ENCODE measurements around the gene LRRK1.

LRRK1 gene

DNA sequence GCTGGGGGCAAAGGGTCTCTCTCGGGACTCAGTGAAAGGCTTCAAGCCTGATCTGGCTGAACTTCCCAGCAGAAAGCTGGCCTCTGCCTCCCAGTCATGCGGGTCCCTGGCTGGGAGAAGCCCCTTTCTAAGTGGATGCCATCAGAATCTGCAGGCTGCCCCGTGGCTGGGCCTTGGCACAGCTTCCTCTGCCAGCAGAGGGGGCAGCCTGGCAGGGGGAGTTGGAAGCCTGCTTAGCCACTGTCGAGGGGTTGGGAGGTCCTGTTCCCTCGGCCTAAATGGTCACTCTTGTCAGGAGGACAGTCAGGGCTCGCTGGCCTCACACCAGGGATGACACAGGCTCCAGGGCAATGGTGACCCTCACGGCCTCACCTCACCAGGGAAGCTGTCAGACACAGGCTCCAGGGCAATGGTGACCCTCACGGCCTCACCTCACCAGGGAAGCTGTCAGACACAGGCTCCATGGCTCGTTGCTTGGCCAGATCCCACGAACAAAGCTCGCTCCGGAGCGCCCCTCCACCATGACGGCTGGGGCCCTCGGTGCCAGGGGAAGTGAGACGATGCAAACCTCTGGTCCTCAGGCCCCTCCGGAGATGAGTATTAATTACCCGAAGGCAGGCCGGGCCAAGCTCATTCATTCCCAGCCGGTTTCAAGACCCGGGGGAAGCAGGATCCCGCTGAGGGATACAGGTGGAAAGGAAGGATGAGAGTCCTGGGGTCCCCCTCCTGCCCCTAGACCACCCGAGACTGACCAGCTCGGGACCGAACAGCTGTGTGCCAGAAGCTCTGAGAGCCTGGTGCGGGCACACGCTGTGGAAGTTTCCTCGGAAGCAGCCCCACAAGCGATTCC, 181.7 kb downstream of the LRRK1 start:
- no peak for DNase-seq

- DNase-seq: no peak
Observed at GRCh38 chr15:101101676-101102075, 182.5 kb downstream of the LRRK1 start.

DNA sequence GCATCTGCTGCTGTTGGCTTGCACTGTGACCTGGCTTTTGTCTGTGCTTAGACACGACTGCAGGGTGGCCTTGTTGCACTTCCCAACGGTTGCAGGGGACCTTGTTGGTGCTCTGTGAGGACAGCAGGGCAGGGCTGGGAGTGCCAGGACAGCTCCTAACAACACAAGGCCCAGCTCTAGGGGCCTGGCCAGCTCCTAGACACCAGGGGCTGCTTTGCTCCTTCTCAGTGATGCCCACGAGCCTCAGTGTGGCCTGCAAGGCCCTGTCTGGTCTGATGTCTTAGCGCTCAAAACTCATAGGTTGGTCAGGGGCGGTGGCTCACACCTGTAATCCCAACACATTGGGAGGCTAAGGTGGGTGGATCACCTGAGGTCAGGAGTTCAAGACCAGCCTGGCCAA, 183.6 kb downstream of the LRRK1 start:
- no peak for DNase-seq

DNA sequence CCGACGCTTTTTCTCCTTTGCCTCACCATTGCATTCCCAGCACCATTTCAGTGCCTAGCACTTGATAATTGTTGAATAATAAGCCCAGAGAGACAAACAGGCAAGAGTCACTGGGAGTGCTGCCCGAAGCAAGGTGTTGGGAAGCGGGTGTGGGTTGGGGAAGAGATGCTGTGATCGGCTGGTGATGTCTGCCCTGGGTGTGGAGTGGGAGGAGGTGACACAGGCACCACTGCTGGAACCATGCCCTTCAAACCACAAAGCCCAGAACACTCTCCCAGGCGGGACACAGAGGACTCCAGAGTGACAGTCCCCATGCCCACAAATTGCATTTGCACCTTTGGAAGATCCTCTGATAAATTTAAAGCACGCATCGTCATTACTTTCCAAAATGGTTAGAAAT, 184.4 kb downstream of the LRRK1 start:
- DNase-seq: no peak

GRCh38 chr15:101104141-101104540, 185.0 kb downstream of the LRRK1 start:
- DNase-seq: no peak

- DNase-seq: no peak
Observed at GRCh38 chr15:101105059-101105891, 186.1 kb downstream of the LRRK1 start.

DNA sequence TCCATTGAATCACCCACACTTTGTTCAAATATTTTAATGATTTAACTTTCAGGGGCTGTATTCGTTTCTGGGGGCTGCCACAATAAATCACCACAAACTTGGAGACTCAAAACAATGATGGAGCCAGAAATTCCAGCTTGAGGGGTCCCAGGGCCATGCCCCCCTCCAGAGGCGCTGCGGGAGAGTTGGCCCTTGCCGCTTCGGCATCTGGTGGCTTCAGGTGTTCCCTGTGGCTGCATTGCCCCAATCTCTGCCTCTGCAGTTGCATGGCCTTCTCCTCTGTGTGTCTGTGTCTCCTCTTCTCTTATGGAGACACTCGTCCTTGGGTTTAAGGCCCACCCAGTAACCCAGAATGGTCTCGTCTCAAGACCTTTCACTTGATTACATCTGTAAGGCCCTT, 187.9 kb downstream of the LRRK1 start:
- DNase-seq: no peak

DNA sequence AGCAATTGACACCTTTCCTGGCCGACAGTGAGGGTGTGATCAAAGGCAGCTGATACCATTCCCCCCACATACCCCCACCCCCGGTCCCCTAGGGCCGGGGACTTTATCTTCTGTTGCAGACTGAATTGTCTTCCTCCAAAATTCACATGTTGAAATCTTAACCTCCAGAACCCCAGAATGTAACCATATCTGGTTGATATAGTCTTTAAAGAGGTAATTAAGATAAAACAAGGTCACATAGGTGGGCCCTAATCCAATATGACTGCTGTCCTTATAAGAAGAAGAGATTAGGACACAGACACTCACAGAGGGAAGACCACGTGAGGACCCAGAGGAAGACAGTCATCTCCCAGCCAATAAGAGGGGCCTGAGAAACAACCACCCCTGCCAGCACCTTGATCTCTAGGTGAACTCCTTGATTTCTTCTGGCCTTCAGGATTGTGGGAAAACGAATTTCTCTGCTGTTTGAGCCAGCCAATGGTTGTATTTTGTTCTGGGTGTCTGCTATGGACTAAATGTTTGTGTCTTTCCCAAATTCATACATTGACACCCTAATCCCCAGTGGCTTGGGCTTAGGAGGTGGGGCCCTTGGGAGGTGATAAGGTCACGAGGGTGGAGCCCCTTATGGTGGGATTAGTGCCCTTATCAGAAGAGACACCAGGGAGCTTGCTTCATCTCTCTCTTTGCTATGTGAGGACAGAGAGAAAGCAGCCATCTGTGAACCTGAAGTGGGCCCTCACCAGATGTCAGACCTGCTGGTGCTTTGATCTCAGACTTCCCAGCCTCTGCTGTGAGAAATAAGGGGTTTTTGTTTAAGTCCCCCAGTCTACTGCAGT, 188.7 kb downstream of the LRRK1 start:
- no peak for DNase-seq

- DNase-seq: no peak
Observed at GRCh38 chr15:101108461-101108775, 189.3 kb downstream of the LRRK1 start.

- no peak for DNase-seq
Observed at GRCh38 chr15:101108791-101109190, 189.6 kb downstream of the LRRK1 start.

DNA sequence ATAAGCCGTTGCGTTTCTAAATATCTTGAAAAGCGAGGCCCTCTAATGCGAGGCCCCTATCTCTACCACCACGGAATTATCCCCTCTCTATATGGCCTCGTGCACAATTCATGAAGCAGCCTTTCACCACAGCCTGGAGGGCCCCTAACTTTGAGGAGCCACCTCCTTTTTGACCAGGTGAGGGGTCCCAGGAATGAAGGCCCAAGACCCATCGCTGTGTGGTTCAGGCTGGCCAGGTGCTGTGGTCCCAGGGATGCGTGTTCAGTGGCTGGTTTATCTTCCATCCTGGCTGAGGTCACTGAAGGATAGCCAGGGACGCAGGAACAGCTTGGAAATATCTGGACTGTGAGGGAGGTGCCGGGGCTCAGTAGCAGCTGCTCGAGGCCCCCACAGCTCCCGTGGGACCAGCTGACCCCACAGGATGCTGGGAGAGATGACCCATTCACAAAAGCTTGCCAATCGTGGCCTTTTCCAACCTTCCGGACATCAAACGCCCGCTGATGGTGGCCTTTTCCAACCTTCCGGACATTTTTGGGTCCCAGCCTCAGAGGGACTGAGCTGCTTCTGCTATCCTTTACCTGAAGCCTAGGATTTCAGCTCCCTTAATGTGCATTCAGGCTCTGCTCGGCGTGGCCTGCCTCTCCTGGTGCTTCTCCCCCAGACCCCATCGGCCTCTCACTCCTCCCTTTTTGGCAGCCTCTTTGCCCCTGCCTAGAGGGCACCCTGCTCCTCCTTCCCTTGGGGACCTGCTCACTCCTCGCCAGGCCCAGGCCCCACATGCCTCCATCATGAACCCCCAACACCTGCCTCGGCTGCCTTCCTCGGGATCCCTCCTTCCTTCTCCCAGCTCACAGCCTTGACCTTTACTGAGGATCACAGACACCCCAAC, 191.8 kb downstream of the LRRK1 start:
- no peak for DNase-seq

GRCh38 chr15:101111570-101112262, 192.6 kb downstream of the LRRK1 start:
- no peak for DNase-seq

- DNase-seq: no peak
Observed at GRCh38 chr15:101112336-101113113, 193.4 kb downstream of the LRRK1 start.

GRCh38 chr15:101113114-101114005, 194.2 kb downstream of the LRRK1 start:
- DNase-seq: no peak

DNA sequence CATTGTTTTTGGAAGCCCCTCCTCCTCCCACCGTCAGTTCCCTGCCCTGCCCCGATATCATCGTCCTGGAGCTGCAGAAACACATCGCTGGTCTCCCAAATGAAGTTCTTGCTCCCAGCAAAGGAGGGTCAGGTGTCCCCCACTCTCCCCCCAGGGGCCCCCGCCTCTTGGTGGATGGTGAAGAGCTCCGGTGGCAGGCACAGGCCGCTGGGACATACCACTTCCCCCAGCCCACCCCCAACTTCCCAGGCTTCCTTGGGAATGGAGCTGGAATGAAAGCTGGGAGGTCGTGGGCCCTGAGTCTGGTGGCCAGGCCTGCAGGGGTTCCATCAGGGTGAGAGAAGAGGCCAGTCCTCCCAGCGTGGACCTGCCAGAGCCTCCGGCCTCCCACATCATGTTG, 195.0 kb downstream of the LRRK1 start:
- DNase-seq: no peak

- no peak for DNase-seq
Observed at GRCh38 chr15:101114610-101115009, 195.5 kb downstream of the LRRK1 start.

DNA sequence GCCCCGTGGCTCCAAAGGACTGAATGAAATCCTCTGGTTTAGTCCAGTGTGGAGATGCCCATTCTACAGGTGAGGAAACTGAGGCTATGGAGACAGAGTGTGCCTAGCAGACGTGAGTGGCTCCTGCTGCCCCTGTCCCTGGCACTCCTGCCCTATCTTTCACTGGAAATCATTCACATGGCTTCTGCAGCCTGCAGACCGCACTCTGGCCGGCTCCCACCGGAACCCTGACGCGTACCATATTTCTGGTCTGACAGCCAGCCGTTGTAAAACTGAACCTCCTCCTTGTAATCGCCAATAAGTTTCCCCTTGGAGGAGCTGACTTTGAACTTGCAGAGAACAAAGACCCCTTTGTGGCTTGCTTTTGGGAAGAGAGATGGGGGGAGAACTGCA, 196.2 kb downstream of the LRRK1 start:
- no peak for DNase-seq

GRCh38 chr15:101115786-101116680, 196.9 kb downstream of the LRRK1 start:
- no peak for DNase-seq

- DNase-seq: no peak
Observed at GRCh38 chr15:101116681-101116976, 197.5 kb downstream of the LRRK1 start.
